A549 (cell line): ENCODE measurements around the gene SLC34A1. TPM values are rescaled to one million over a fixed set of nuclear protein-coding genes. Genes with fewer than 3 reads are reported as not detected.

Experiments used
- ATAC-seq, 2 experiments: fragments of 200-7000 bp in 1 of 2; fragments of >200 bp in 1 of 2; cut with Nextera tagmentation in 1 of 2; cut with Tn5 transposase in 1 of 2; 3 replicates each; pipeline versions ENCODE4 v1.8.0 to v1.9.1; 2018 to 2020; ENCODE audit warnings: mild to moderate bottlenecking in 1 of 2, moderate library complexity in 1 of 2
- CTCF ChIA-PET: fragments of 300-600 bp; sonication (Branson Sonifier 250); formaldehyde crosslinking; extraction: SDS; loops from one replicate; lab custom pipeline; 2021; ENCODE audit warnings: antibody characterized with exemption, inconsistent platforms; lab: Yijun Ruan, JAX
- POLR2A ChIA-PET: fragments of 350-600 bp; formaldehyde crosslinking; extraction: SDS; loops from one replicate; lab custom pipeline; 2021; ENCODE audit warnings: antibody characterized with exemption, inconsistent platforms; lab: Yijun Ruan, JAX
- DNase-seq, 2 experiments: peaks; one replicate each; pipeline versions ENCODE4 v3.0.0 to v3.0.0-alpha.2; 2011 to 2016; ENCODE audit warnings: low read depth in 1 of 2, low spot score in 1 of 2
- FAIRE-seq: peaks from 2 replicates; lab custom pipeline; 2011; peaks lifted over from hg19 to GRCh38; lab: Jason Lieb, UNC
- H3K27ac ChIP-seq, 2 experiments: fragments of >200 bp; sonication (Bioruptor Twin); formaldehyde crosslinking; 3 replicates each; pipeline ENCODE4 v1.5.1; 2016 to 2017
- H3K4me1 ChIP-seq: fragments of >200 bp; sonication (Bioruptor Twin); formaldehyde crosslinking; 3 replicates; pipeline ENCODE4 v1.6.1; 2016
- H3K4me2 ChIP-seq: fragments of >200 bp; sonication (Bioruptor Twin); formaldehyde crosslinking; 3 replicates; pipeline ENCODE4 v1.6.1; 2016
- H3K4me3 ChIP-seq: fragments of >200 bp; sonication (Bioruptor Twin); formaldehyde crosslinking; 3 replicates; pipeline ENCODE4 v1.5.1; 2016
- H3K9me3 ChIP-seq: fragments of >200 bp; sonication (Bioruptor Twin); formaldehyde crosslinking; 3 replicates; pipeline ENCODE4 v1.6.1; 2016
- CBX2 ChIP-seq: fragments of 200-600 bp; sonication (generic); IDR thresholded peaks from 2 replicates; pipeline ENCODE4 v1.6.1; 2016; ENCODE audit warnings: low read depth, mild to moderate bottlenecking, borderline replicate concordance
- CEBPB ChIP-seq, 2 experiments: fragments of >200 bp in 1 of 2; sonication (Bioruptor Twin) in 1 of 2; formaldehyde crosslinking in 1 of 2; IDR thresholded peaks; 2 replicates each; pipeline ENCODE4 v1.6.1; 2012 to 2016
- CHD2 ChIP-seq: fragments of 150-350 bp; IDR thresholded peaks from 2 replicates; pipeline ENCODE4 v1.6.1; 2014; ENCODE audit warnings: low read length; ENCODE audit not compliant: partially characterized antibody
- CTCF ChIP-seq: fragments of >200 bp; sonication (Bioruptor Twin); formaldehyde crosslinking; IDR thresholded peaks from 3 replicates; pipeline ENCODE4 v1.5.1; 2016
- E2F6 ChIP-seq: IDR thresholded peaks from 2 replicates; pipeline ENCODE4 v1.6.1; 2012; ENCODE audit warnings: low read depth, borderline replicate concordance
- EP300 ChIP-seq, 2 experiments: fragments of >200 bp; sonication (Bioruptor Twin); formaldehyde crosslinking; IDR thresholded peaks; 2 replicates in 1 of 2; 3 replicates in 1 of 2; pipeline ENCODE4 v1.6.1; 2016 to 2017
- ESRRA ChIP-seq: fragments of 150-350 bp; IDR thresholded peaks from 2 replicates; pipeline ENCODE4 v1.6.1; 2014; ENCODE audit warnings: mild to moderate bottlenecking, low read length, borderline replicate concordance
- FOSB ChIP-seq: fragments of 250-450 bp; sonication (Bioruptor Pico); IDR thresholded peaks from 2 replicates; pipeline ENCODE4 v1.5.0; 2020; ENCODE audit warnings: mild to moderate bottlenecking, moderate library complexity
- HEYL ChIP-seq: fragments of 250-450 bp; sonication (Bioruptor Pico); IDR thresholded peaks from 2 replicates; pipeline ENCODE4 v1.8.0; 2021; ENCODE audit warnings: mild to moderate bottlenecking, moderate library complexity
- HMGXB4 ChIP-seq: fragments of 250-450 bp; sonication (Bioruptor Pico); IDR thresholded peaks from 2 replicates; pipeline ENCODE4 v1.5.0; 2021; ENCODE audit warnings: mild to moderate bottlenecking, moderate library complexity, borderline replicate concordance
- JUN ChIP-seq, 2 experiments: fragments of >200 bp; sonication (Bioruptor Twin); formaldehyde crosslinking; IDR thresholded peaks; 2 replicates in 1 of 2; 3 replicates in 1 of 2; pipeline ENCODE4 v1.6.1; 2016 to 2017
- JUNB ChIP-seq: fragments of >200 bp; sonication (Bioruptor Twin); formaldehyde crosslinking; IDR thresholded peaks from 2 replicates; pipeline ENCODE4 v1.6.1; 2016
- KDM5A ChIP-seq: fragments of 200-600 bp; sonication (generic); IDR thresholded peaks from 2 replicates; pipeline ENCODE4 v1.6.1; 2016; ENCODE audit warnings: antibody characterized with exemption, mild to moderate bottlenecking
- MAX ChIP-seq: IDR thresholded peaks from 2 replicates; pipeline ENCODE4 v1.6.1; 2012
- MAZ ChIP-seq: fragments of 150-350 bp; IDR thresholded peaks from 2 replicates; pipeline ENCODE4 v1.6.1; 2014; ENCODE audit warnings: antibody characterized with exemption, low read depth, low read length, borderline replicate concordance
- MYC ChIP-seq: IDR thresholded peaks from 2 replicates; pipeline ENCODE4 v1.6.1; 2012; ENCODE audit warnings: mild to moderate bottlenecking, inconsistent platforms, low read length, improper control_type of control experiment, borderline replicate concordance
- NPAS2 ChIP-seq: fragments of 250-450 bp; sonication (Bioruptor Pico); IDR thresholded peaks from 2 replicates; pipeline ENCODE4 v1.8.0; 2022; ENCODE audit warnings: mild to moderate bottlenecking, moderate library complexity, borderline replicate concordance
- PBX3 ChIP-seq: IDR thresholded peaks from 2 replicates; pipeline ENCODE4 v1.6.1; 2012
- POLR2A ChIP-seq: IDR thresholded peaks from 2 replicates; pipeline ENCODE4 v1.6.1; 2012; ENCODE audit warnings: mild to moderate bottlenecking, low read length
- RFX5 ChIP-seq: fragments of 450-650 bp; IDR thresholded peaks from 2 replicates; pipeline ENCODE4 v1.7.1; 2014; ENCODE audit warnings: antibody characterized with exemption, mild to moderate bottlenecking, moderate library complexity
- RNF2 ChIP-seq: fragments of 200-600 bp; sonication (generic); IDR thresholded peaks from 2 replicates; pipeline ENCODE4 v1.6.1; 2016; ENCODE audit warnings: low read depth, mild to moderate bottlenecking, antibody characterized with exemption, moderate library complexity, borderline replicate concordance
- ZC3H11A ChIP-seq: fragments of 450-650 bp; IDR thresholded peaks from 2 replicates; pipeline ENCODE4 v1.6.1; 2014; ENCODE audit warnings: antibody characterized with exemption, mild to moderate bottlenecking
- WGBS: methylation state at CpG from one replicate; pipeline ENCODE4 v1.1.6; 2017; ENCODE audit errors: missing lambda C conversion rate; 5-methylcytosine and 5-hydroxymethylcytosine counted together
- polyA plus RNA-seq, 4 experiments: library from polyadenylated mRNA; depleted of rRNA in 3 of 4; stranded (reverse); fragments of >200 nt; fragmentation: RNase III in 1 of 4; extraction: RNeasy Plus Mini Kit Qiagen cat#74134 plus additional on column Dnase treatment in 1 of 4; gene quantifications; 2 replicates in 3 of 4; 3 replicates in 1 of 4; pipeline ENCODE4 v1.2.3, GENCODE V29; 2011 to 2017
- TF ChIP-seq, protein P1 (sequence below): fragments of 150-350 bp; IDR thresholded peaks from 2 replicates; pipeline ENCODE4 v1.6.1; 2014; ENCODE audit warnings: low read depth, mild to moderate bottlenecking, low read length

SLC34A1 gene
- polyA plus RNA-seq, 2 of the 4 experiments (the other 2 are of a cell fraction), result 0.03 TPM; not detected in 1

DNA sequence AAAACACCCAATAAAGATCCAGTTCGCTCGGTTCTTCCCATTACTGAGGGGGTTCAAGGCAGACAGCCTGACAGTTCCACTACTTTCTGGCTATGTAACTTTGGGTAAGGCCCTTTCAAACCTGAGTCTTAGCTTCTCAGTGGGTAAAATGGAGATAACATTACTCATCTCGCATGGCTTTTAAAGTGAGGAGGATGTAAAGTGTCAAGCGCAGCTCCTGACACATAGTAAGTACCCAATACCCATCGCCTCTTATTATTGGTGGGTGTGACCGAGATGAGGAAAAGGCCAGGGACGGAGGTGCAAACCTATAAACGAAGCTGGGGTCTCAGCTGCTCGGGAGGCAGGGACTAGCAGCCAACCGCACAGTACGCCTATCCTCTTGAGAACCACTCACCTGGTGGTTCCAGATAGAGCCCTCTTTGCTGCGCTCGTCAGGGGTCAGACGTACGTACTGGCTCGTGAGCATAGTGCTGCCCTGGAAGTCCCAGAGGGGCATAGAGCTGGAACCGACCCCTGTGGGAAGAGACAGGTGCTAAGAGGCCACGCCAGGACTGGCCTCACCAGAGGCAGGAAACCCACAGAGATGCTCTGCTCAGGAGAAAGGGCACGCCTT lies 33.4 kb upstream of the SLC34A1 start:
- 10% methylated on average over 19 of the region's 19 CpGs for WGBS
- no peak for FAIRE-seq

DNA sequence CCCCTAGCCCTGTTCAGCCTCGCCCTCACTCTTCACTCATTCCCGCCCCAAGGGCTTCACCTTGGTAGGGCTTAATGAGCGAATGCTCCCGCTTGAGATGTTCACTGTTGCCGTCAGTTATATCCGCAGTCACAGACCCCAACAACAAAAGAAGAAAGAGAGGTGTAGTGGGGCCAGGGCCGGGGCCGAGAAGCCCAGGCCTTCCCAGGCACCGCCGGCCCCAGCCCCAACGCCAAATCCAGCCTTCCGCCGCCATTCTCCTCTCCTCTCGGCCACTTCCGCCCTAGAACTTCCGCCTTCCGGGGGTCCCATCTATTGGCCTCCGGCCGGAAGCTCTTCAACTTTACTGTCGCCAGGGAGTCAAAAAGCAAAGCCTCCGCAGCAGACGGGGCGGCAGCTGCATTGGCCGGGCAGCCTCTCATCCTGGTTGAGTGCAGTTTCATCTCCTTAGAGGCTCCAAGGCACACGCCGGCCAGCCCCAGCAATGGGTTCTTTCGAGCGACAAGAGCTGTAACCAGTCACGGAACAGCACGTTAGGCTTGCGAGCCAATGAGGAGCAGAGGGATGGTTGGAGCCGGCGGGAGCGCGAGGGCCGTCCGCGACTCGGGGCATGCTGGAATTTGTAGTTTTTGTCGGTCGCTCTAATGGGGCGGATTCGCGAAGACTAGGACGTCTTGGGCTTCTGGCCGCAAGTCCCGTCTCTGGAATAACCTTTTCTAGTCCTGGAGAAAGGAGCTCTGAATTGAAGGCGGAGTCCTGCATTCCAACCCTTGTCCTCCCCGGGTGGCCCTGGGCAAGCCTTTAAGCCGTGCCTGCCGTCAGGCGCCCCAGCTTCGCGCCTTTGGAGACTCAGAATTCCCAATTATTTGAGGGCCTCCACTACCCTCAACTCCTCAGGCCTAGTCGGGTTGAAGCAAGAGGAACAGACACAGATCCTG lies 32.6 kb upstream of the SLC34A1 start, which contains the start of gene LMAN2:
Gene LMAN2, minus strand, starts transcription at position 277 of the 938 bp plus-strand sequence. Its CDS starts 21 bp downstream, at position 256.
- DNase-seq (peak; percentile 94 to 97), FAIRE-seq (no peak), ATAC-seq (peak; percentile 98 to 99)
- H3K4me1 ChIP-seq, result peaks cover 31% of the 10 kb centered on the region
- H3K4me3 ChIP-seq, result peak within 1 kb of the TSS; percentile 78
- ChIA-PET CTCF (interaction anchor here (0.7 to 4.3 kb wide), 21 partner anchors 9 to 691 kb away, joined by 3 to 28 read pairs (median 4); partner anchors contain the start of gene MXD3), POLR2A (interaction anchor here (0.5 to 1.5 kb wide), 10 partner anchors 10 to 187 kb away, joined by 3 to 12 read pairs (median 4); no protein-coding TSS in a partner anchor)
- peak within 1 kb of the TSS; percentile 98 for H3K4me2 ChIP-seq
- 12% methylated on average over 52 of the region's 55 CpGs for WGBS
- peaks cover 4% of the 10 kb centered on the region; the same call in 1 of the 3 replicates for H3K9me3 ChIP-seq
- H3K27ac ChIP-seq, result peak within 1 kb of the TSS; percentile 90 to 94
- TF ChIP-seq KDM5A, result peak; percentile 99
- TF ChIP-seq JUN (IDR thresholded peaks at IDR 0.05), result peak; percentile 77 to 95
- TF ChIP-seq RNF2, result no peak
- peak; percentile 29; the same call in 1 of the 2 replicates for TF ChIP-seq E2F6
- TF ChIP-seq FOSB, result no peak
- TF ChIP-seq CHD2, result no peak
- TF ChIP-seq EP300 (IDR thresholded peaks at IDR 0.05), result no peak
- TF ChIP-seq POLR2A, result peak; percentile 73
- 0 out of 2 replicates have a peak, but pooled peaks have one; percentile 59 for TF ChIP-seq HMGXB4 (CRISPR knock-in tag)
- TF ChIP-seq PBX3, result peak; percentile 97
- peak; percentile 18; the same call in 1 of the 2 replicates for TF ChIP-seq RFX5
- 0 out of 2 replicates have a peak, but pooled peaks have one; percentile 24 for TF ChIP-seq MAZ
- no peak for TF ChIP-seq CBX2
- no peak for TF ChIP-seq JUNB
- peak; percentile 38; the same call in 1 of the 2 replicates for TF ChIP-seq MYC
- TF ChIP-seq, protein P1, sequence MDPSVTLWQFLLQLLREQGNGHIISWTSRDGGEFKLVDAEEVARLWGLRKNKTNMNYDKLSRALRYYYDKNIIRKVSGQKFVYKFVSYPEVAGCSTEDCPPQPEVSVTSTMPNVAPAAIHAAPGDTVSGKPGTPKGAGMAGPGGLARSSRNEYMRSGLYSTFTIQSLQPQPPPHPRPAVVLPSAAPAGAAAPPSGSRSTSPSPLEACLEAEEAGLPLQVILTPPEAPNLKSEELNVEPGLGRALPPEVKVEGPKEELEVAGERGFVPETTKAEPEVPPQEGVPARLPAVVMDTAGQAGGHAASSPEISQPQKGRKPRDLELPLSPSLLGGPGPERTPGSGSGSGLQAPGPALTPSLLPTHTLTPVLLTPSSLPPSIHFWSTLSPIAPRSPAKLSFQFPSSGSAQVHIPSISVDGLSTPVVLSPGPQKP, result no peak

More for the DNA sequence above, 33.4 kb upstream of the SLC34A1 start:
- Histone ChIP-seq H3K4me2 (peak overlapping the region; percentile 98), H3K27ac (peak overlapping the region; percentile 90 to 94), H3K9me3 (peaks cover 4% of the 10 kb centered on the region; the same call in 1 of the 3 replicates), H3K4me1 (peaks cover 31% of the 10 kb centered on the region), H3K4me3 (peak overlapping the region; percentile 78)
- DNase-seq, result no peak
- CTCF ChIA-PET, result interaction anchor here (0.8 to 3.3 kb wide), 15 partner anchors 9 to 237 kb away, joined by 3 to 21 read pairs (median 5); partner anchors contain the start of gene MXD3
- no peak; a peak in 1 of 6 replicates for ATAC-seq
- POLR2A ChIA-PET, result interaction anchor here (1.1 to 1.5 kb wide), 6 partner anchors 11 to 53 kb away, joined by 3 to 12 read pairs (median 7); no protein-coding TSS in a partner anchor
- TF ChIP-seq ZC3H11A (no peak), HEYL (CRISPR knock-in tag) (no peak), MAZ (no peak), NPAS2 (CRISPR knock-in tag) (no peak), ESRRA (no peak), MAX (no peak), CEBPB (IDR thresholded peaks at IDR 0.05) (no peak), CTCF (no peak), CBX2 (no peak)
